NCI-H510A treated with DMSO at 0.1 percent for 48 hours (cell line): ENCODE measurements around the gene SCFD2.

Source experiments
- DNase-seq: peaks from one replicate; lab custom pipeline; 2025; lab: John Stamatoyannopoulos, UW

SCFD2 gene

GRCh38 chr4:52877036-52877435 lies 488.8 kb downstream of the SCFD2 start:
- no peak for DNase-seq

- no peak for DNase-seq
These were observed 489.8 kb downstream of the SCFD2 start for GRCh38 chr4:52876069-52876468.

- DNase-seq = no peak
These were observed 490.9 kb downstream of the SCFD2 start for GRCh38 chr4:52874948-52875347.

- no peak for DNase-seq
These were observed 492.0 kb downstream of the SCFD2 start for GRCh38 chr4:52873861-52874343.

- peak; percentile 15 for DNase-seq
These were observed 492.7 kb downstream of the SCFD2 start for GRCh38 chr4:52873191-52873590.

- DNase-seq = peak; percentile 88
These were observed 495.6 kb downstream of the SCFD2 start for GRCh38 chr4:52870225-52870624.

- no peak for DNase-seq
These were observed 496.2 kb downstream of the SCFD2 start for GRCh38 chr4:52869656-52870055.

GRCh38 chr4:52869196-52869595 lies 496.7 kb downstream of the SCFD2 start:
- peak; percentile 66 for DNase-seq

- DNase-seq = peak; percentile 91
These were observed 497.7 kb downstream of the SCFD2 start for GRCh38 chr4:52868133-52868532.

GRCh38 chr4:52867163-52867562 lies 498.7 kb downstream of the SCFD2 start:
- peak; percentile 29 for DNase-seq

GRCh38 chr4:52866734-52867133 lies 499.1 kb downstream of the SCFD2 start:
- DNase-seq = no peak

GRCh38 chr4:52865300-52865699 lies 500.6 kb downstream of the SCFD2 start:
- no peak for DNase-seq

- DNase-seq = no peak
These were observed 501.1 kb downstream of the SCFD2 start for GRCh38 chr4:52864793-52865192.

GRCh38 chr4:52863324-52863723 lies 502.5 kb downstream of the SCFD2 start:
- DNase-seq = no peak

- DNase-seq = no peak
These were observed 503.2 kb downstream of the SCFD2 start for GRCh38 chr4:52862639-52863161.

- peak; percentile 50 for DNase-seq
These were observed 503.8 kb downstream of the SCFD2 start, which contains the start of gene RASL11B for GRCh38 chr4:52861879-52862616. Gene RASL11B, plus strand, starts transcription at chr4:52862317. Its CDS starts 191 bp downstream, at chr4:52862508.

GRCh38 chr4:52861171-52861823 lies 504.6 kb downstream of the SCFD2 start:
- DNase-seq = no peak

GRCh38 chr4:52860361-52860760 lies 505.5 kb downstream of the SCFD2 start:
- no peak for DNase-seq

- DNase-seq = no peak
These were observed 509.1 kb downstream of the SCFD2 start for GRCh38 chr4:52856801-52857200.

- DNase-seq = no peak
These were observed 512.5 kb downstream of the SCFD2 start for GRCh38 chr4:52853351-52853750.

- DNase-seq = no peak
These were observed 513.1 kb downstream of the SCFD2 start for GRCh38 chr4:52852711-52853110.

- no peak for DNase-seq
These were observed 513.8 kb downstream of the SCFD2 start for GRCh38 chr4:52852041-52852440.
